Measurements from ENCODE around the gene DKK3.

DNA sequence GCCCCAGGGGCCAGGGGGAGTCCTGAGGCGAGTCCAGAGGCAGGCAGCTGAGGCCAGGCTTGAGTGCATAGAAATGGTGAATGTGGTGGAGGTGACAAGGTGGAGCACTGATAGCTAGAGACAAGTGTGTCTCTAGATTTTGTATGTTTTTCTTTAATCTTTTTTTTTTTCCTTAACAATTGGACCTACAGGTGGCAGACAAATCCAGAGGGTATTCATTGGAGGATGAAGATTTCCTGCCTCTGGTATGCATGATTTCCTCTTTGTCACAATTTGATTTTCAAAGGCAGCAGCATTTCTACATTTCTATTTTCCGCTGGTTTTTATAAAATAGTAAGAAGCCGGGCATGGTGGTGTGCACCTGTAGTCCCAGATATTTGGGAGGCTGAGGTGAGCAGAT lies 47.7 kb upstream of the DKK3 start:
- TF ChIP-seq, protein P1, sequence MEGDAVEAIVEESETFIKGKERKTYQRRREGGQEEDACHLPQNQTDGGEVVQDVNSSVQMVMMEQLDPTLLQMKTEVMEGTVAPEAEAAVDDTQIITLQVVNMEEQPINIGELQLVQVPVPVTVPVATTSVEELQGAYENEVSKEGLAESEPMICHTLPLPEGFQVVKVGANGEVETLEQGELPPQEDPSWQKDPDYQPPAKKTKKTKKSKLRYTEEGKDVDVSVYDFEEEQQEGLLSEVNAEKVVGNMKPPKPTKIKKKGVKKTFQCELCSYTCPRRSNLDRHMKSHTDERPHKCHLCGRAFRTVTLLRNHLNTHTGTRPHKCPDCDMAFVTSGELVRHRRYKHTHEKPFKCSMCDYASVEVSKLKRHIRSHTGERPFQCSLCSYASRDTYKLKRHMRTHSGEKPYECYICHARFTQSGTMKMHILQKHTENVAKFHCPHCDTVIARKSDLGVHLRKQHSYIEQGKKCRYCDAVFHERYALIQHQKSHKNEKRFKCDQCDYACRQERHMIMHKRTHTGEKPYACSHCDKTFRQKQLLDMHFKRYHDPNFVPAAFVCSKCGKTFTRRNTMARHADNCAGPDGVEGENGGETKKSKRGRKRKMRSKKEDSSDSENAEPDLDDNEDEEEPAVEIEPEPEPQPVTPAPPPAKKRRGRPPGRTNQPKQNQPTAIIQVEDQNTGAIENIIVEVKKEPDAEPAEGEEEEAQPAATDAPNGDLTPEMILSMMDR (IDR thresholded peaks at IDR 0.05; ENCODE audit: insufficient read depth, low read length, poor library complexity, severe bottlenecking) = no peak
- no peak for TF ChIP-seq EZH2phosphoT487 (conservative IDR thresholded peaks at IDR 0.05; ENCODE audit: low read length)
